OCI-LY7 (cell line): ENCODE data around the gene HSPA5.

Experiments used
- CTCF ChIP-seq: fragments of 200-600 bp; sonication (generic); conservative IDR thresholded peaks from 2 replicates; pipeline ENCODE4 v1.5.1; 2014; ENCODE audit warnings: mild to moderate bottlenecking, antibody characterized with exemption, low read length, moderate library complexity, mixed read lengths
- EZH2phosphoT487 ChIP-seq: fragments of 200-600 bp; sonication (generic); IDR thresholded peaks from 2 replicates; pipeline ENCODE4 v1.6.1; 2018; ENCODE audit warnings: low read depth, borderline replicate concordance, mild to moderate bottlenecking, mixed run types, antibody characterized with exemption, low read length, moderate library complexity, mixed read lengths

- TF ChIP-seq EZH2phosphoT487 (no peak), CTCF (no peak; the same call in 1 of the 2 replicates)
These were observed 40.7 kb downstream of the HSPA5 start, which contains the start of gene RABEPK for GRCh38 chr9:125200216-125201047.
